Activated CD4-positive, alpha-beta T cell treated with anti-CD3 and anti-CD28 coated beads for 4 hours (primary cell): ENCODE results near the gene MAPKAPK2.
A peak's percentile ranks its signal among the peaks of the same experiment; 100 is the strongest.
"Not testable (repeated sequence)": the region's sequence is repeated elsewhere in the genome, so short reads cannot be mapped to it uniquely, and the experiment has no call there.

Experiments used
- DNase-seq, 2 donors: peaks; one replicate each; pipeline ENCODE4 v3.0.0-alpha.2; 2020

MAPKAPK2 gene

DNA sequence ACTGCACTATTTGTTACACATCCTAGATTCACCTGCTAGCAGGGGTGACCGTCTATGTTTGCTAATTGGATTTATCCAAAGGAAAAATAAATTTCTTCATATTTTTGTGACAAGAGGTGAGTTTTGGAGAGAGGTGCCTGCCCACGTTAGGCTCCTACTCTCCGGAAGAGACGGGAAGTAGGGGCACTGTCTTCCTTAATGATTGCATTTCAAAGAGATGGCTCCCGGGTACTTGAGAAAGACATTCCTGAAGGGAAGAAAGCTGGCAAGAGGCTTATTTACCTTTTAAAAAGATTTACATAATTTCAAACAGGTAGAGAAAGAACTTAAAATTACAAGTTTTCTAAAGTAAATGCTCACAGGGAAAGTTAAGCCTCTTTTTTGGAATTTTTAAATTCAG, 67.2 kb downstream of the MAPKAPK2 start:
- no peak for DNase-seq

DNA sequence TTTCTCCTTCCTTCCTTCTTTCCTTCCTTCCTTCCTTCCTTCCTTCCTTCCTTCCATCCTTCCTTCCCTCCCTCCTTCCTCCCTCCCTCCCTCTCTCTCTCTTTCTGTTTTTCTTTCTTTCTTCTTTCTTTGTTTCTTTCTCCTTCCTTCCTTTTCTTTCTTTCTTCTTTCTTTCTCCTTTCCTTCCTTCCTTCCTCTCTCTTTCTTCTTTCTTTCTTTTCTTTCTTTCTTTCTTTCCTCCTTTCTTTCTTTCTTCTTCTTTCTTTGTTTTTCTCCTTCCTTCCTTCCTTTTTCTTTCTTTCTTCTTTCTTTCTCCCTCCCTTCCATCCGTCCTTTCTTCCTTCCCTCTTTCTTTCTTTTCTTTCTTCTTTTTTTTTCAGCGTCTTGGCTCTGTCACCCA, 67.8 kb downstream of the MAPKAPK2 start:
- no peak for DNase-seq

- no peak for DNase-seq
Observed at GRCh38 chr1:206753141-206753540, 68.4 kb downstream of the MAPKAPK2 start.

- no peak for DNase-seq
Observed at GRCh38 chr1:206754011-206754410, 69.3 kb downstream of the MAPKAPK2 start.

DNA sequence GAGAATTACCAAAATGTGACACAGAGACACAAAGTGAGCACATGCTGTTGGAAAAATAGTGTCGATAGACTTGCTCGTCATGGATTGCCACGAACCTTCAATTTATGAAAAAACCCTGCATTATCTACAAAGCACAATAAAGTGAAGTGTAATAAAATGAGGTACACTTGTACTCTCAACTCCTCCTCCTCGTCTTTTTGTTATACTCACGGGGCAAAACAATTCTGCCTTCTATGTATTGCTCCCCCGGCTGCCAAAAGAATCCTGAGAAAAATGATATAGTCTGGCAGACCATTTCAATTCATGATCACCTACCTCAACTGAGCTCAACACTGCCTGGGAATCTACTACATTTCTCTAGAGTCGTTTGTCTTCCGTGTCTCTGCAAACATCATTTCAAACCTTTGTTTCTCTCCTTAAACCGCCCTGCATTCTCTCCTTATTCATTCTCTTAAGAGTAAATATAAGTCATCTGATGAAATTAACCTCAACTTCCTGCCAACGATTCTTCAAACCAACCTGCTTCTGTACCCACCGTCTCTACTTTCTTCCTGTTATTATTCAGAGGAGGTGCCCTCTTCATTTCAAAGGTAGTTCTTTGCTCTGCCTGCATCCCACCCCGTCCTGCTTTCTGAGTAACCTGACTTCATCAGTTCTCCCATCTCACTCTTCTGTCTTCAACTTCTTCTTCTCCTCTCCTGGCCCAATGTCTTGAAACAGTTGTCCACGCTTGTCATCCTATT, 73.0 kb downstream of the MAPKAPK2 start:
- DNase-seq, result peak; percentile 46 to 48

- DNase-seq, result no peak
Observed at GRCh38 chr1:206760590-206760989, 75.9 kb downstream of the MAPKAPK2 start.

- no peak for DNase-seq
Observed at GRCh38 chr1:206761159-206761768, 76.6 kb downstream of the MAPKAPK2 start.

DNA sequence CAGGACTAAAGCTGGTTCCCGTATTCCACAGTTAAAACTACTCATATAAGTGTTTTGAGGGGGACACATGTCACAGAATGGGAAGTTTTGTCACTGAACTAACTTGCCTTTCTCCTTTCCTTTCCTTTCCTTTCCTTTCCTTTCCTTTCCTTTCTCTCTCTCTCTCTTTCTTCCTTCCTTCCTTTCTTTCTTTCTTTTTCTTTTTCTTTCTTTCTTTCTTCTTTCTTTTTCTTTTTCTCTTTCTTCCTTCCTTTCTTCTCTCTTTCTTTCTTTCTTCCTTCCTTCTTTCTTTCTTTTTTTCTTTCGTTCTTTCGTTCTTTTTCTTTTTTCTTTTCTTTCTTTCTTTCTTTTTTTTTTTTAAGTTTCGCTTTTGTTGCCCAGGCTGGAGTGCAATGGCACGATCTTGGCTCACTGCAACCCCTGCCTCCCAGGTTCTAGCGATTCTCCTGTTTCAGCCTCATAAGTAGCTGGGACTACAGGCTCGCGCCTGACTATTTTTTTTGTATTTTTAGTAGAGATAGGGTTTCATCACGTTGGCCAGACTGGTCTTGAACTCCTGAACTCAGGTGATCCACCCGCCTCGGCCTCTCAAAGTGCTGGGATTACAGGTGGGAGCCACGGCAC, 78.1 kb downstream of the MAPKAPK2 start:
- not testable (repeated sequence) for DNase-seq

- DNase-seq, result not testable (repeated sequence)
Observed at GRCh38 chr1:206765771-206766170, 81.1 kb downstream of the MAPKAPK2 start.

- peak; percentile 66 to 68 for DNase-seq
Observed at GRCh38 chr1:206766251-206766856, 81.6 kb downstream of the MAPKAPK2 start.

- no peak for DNase-seq
Observed at GRCh38 chr1:206768472-206769303, 84.0 kb downstream of the MAPKAPK2 start.

DNA sequence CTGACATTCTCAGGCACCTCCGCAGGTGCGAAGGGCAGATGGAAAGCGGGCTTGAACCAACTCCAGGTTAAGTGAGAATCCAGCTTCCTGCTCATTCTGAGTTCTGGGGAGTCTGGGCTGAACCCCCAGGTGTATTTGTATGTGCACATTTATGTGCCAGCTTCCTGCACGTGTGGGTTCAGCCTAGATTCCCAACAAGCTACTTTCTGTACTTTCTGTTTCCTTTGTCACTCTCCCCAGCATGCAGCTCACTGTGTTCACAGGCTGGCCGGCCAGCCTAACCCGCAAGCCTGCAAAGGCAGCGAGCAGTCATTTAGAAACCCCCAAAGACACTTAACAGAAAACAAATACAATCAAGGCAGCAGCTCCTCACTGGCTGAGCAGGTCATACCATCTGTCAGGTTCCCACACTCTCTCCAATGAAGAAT, 84.6 kb downstream of the MAPKAPK2 start:
- peak in 1 of 2 donors; percentile 38 for DNase-seq

DNA sequence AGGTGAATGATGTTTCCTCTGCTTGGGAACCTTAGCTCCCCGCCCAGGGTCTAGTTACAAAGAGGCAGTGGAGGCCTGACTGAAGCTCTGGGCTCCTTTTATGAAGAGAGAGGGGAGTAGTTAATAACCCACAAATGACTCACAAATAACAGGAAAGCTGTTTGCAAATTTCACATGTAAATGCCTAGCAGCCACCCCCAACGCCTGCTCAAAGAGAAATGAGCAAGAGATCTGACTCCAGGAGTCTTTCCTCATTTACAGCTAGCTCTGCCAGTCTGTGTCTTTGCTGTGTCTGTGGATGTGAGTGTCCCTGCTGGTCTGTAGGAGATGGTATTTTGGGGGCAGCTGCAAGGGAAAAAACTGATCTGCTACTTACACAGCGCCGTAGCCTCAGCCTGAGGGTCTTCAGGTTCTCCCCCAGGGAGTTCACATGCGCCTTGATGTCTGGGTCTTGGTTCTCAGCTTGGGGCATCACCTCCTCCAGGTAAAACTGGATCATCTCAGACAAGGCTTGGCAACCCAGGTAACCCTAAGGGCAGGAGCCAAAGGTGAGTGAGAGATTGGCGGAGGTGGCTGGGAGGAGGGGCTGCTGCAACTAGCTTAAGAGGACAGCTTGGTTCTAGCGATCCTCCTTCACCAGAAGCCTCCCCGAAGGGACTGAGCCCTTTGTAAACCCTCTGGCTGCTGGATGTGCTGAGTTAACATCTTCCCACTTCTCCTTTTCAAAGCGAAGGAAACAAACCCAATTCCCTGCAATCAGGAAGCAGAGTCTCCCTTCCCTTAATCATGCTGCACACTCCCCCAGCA, 86.0 kb downstream of the MAPKAPK2 start, which contains the start of gene IL19:
Gene IL19, plus strand, starts transcription at position 243 of the 807 bp plus-strand sequence. CDS start 65,890 bp downstream, outside the sequence.
- DNase-seq, result peak; percentile 52 to 61

DNA sequence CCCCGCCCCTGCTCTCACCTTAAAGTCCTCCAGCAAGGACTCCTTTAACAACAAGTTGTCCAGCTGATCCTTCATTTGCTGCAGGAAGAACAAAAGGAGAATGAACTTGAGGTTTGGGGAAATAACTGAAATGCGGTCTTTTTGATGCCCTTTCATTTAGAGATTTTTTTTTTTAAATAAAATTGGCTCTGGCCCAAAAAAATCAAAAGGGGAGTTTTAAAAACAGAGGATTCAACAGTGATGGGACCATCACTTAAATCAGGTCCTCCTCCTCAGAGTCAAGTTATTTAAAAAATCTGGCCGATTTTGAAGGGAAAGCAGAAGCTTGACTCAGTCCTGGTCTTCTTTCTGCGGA, 86.6 kb downstream of the MAPKAPK2 start:
- no peak for DNase-seq

- DNase-seq, result no peak
Observed at GRCh38 chr1:206772243-206772937, 87.7 kb downstream of the MAPKAPK2 start, which contains the start of gene IL10. Gene IL10, minus strand, starts transcription at chr1:206772494. Its CDS starts 59 bp downstream, at chr1:206772435.

DNA sequence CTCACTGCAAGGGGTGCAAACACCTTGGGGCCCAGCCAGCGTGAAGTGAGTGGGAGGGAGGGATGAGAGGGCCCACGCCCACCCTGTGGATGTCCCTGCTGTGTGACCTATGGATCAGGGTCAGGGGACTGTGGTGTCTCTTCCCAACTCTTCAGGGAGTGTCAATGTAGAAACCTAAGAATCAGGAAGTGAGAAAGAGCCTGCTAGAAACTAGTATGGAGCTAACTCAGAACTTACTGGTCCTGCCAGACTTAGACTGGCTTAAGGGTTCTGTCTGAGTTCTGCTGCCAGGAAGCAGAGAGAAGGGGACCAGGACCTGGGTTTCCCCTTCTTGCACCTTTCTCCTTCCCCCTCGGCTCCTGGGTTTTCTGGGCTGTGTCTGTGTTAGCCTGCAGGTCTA, 89.4 kb downstream of the MAPKAPK2 start:
- no peak for DNase-seq

GRCh38 chr1:206776229-206776628, 91.5 kb downstream of the MAPKAPK2 start:
- no peak for DNase-seq

GRCh38 chr1:206778031-206778430, 93.3 kb downstream of the MAPKAPK2 start:
- DNase-seq, result no peak

DNA sequence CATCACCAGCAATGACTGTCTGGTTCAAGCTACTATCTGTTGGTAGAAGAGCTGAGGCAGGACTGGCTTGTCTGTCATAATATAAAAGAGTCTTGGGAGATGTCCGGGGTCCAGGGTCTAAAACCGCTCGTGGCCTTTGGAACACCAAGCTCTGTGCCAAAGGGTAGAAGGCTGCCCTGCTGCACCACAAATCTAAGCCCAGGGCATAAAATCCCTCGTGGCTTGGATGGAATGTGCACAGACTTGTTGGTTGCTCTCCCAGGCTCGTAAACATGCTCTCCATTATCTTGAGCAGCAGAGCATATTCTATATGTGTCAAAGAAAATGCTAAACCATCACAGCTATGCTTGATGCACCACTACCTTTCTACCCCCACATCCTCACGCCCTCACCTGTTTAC, 94.2 kb downstream of the MAPKAPK2 start:
- not testable (repeated sequence) for DNase-seq

DNA sequence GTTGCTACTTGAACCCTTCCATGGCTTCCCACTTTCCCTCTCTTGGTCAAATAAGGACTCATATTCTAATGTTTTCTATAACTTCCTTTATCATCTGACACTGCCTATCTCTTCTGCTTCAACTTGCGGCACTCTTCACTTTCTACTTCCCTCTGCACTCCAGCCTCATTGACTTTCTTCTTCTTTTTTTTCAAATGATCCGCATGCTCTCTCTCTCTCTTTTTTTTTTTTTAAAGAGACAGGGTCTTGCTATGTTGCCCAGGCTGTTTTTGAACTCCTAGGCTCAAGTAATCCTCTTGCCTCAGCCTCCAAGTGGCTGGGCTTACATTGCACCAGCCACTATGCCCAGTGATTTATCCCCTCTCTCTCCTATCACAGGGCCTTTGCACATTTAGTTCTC, 94.9 kb downstream of the MAPKAPK2 start:
- DNase-seq, result no peak

- no peak for DNase-seq
Observed at GRCh38 chr1:206782448-206782847, 97.7 kb downstream of the MAPKAPK2 start.
